Measurements from ENCODE around the gene NPM3.

The NPM3 gene

GRCh38 chr10:101758858-101759257 is 24.4 kb downstream of the NPM3 start:
- DNase-seq (ENCODE audit: low read depth) = no peak

DNA sequence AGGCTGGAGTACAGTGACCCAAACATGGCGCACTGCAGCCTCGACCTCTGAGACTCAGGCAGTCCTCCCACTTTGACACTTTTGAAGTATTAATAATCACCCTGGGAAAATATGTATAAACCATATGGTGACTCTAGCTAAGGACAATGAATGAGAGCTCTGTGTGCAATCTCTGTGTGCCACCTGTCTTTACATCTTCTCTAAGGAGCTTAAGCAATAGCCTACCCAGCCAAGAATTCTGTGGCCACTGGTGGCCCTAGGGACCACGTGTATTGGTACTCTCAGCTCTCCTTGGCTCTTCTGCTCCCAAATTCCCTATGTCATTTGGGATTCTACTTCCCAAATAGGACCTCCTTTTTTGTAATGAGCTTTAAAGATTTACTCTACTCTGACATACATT is 31.0 kb downstream of the NPM3 start:
- DNase-seq (ENCODE audit: low read depth) = no peak

DNA sequence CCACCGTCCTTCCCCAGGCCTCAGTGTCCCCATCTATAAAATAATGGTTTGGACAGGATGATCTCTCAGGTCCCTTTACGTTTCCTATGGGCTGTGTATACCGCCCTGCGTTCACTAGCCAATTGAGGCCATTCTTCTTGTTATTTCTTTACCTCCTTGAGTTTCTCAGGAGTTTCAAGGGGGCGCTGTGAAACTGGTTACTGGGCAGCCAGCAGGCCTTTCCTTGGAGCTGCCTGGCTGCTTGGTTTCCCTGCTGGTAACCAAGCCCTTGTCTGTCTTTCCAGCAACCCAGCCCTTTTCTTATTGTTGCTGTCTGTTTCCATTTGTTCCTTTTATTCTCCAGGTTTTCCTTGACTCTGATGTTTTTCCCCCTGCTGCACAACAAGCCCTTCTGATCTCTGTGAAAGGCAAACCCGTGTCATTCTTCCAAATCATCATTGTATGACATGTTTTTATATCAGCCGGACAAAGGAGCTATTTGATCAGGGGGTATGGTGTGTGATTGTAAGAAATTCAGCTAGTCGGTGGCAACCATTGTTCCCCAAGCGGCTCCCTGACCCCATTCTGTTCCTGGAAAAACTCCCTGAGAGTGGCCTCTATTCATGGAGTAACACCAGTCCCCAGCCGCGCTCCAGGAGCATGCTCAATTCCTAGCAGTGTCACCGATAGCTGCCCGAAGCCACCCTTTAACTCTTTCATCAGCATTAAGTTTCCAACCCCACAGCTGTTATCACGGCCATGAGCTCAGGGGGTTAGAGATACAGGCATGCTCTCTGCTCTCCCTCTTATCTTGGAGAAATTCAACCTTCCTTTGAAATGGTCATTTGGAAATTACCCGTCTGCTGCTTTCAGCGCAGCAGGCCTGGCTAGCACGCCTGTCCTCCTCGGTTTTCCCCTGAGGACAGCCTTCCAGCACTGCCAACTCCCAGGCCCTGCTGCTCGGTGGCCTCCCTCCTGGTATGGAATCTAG is 33.9 kb downstream of the NPM3 start:
- DNase-seq (ENCODE audit: low read depth) = no peak

GRCh38 chr10:101748496-101748895 is 34.8 kb downstream of the NPM3 start:
- no peak for DNase-seq (ENCODE audit: low read depth)

- no peak for DNase-seq (ENCODE audit: low read depth)
These were observed 38.1 kb downstream of the NPM3 start for GRCh38 chr10:101745074-101745696.

GRCh38 chr10:101744267-101744666 is 39.0 kb downstream of the NPM3 start:
- no peak for DNase-seq (ENCODE audit: low read depth)

DNA sequence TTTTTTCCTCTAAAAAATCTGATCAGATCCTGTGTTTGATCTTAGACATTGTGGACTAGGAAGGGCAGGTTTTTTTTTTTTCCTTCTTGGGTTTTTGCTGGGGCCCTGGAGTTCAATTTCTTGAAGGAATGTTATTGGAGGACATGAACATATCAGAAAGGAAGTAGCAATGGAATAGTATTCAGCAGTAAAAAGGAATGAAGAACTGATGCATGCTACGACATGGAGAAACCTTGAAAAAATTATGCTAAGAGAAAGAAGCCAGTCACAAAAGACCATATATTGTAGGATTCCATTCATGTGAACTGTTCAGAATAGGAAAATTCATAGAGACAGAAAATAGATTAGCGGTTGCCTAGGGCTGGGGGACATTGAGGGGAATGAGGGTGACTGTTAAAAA is 41.3 kb downstream of the NPM3 start:
- no peak for DNase-seq (ENCODE audit: low read depth)

GRCh38 chr10:101736666-101737065 is 46.6 kb downstream of the NPM3 start:
- DNase-seq (ENCODE audit: low read depth) = no peak

DNA sequence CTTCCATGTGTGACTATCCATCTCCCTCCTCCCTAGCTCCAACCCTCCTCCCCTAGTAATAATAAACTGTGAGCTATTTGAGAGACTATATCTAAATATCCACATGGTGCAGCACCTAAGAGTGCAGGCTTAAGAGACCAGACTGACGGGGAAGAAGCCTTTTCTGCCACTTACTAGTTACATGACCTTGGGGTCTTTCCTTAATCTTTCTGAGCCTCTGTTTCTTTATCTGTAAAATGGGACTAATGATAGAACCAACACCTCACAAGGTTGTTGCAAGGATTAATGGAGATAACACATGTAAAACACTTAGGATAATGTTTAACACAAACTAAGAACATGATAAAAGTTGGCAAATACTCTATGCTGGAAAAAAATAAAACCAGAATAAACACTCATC is 51.1 kb downstream of the NPM3 start:
- no peak for DNase-seq (ENCODE audit: low read depth)
